Activated CD4-positive, CD25-positive, alpha-beta regulatory T cell treated with anti-CD3 and anti-CD28 coated beads, Interleukin-2, amount 50 U/mL, for 24 hours (primary cell): ENCODE measurements around the gene FTO.
"Not testable (repeated sequence)": the region's sequence is repeated elsewhere in the genome, so short reads cannot be mapped to it uniquely, and the experiment has no call there.

Experiments used
- ATAC-seq, 2 donors: fragments of 150-1000 bp; cut with Tn5 transposase; one replicate each; pipeline ENCODE4 v1.10.0; 2021; ENCODE audit warnings: mild to moderate bottlenecking in 1 of 2, moderate library complexity in 1 of 2

The FTO gene

DNA sequence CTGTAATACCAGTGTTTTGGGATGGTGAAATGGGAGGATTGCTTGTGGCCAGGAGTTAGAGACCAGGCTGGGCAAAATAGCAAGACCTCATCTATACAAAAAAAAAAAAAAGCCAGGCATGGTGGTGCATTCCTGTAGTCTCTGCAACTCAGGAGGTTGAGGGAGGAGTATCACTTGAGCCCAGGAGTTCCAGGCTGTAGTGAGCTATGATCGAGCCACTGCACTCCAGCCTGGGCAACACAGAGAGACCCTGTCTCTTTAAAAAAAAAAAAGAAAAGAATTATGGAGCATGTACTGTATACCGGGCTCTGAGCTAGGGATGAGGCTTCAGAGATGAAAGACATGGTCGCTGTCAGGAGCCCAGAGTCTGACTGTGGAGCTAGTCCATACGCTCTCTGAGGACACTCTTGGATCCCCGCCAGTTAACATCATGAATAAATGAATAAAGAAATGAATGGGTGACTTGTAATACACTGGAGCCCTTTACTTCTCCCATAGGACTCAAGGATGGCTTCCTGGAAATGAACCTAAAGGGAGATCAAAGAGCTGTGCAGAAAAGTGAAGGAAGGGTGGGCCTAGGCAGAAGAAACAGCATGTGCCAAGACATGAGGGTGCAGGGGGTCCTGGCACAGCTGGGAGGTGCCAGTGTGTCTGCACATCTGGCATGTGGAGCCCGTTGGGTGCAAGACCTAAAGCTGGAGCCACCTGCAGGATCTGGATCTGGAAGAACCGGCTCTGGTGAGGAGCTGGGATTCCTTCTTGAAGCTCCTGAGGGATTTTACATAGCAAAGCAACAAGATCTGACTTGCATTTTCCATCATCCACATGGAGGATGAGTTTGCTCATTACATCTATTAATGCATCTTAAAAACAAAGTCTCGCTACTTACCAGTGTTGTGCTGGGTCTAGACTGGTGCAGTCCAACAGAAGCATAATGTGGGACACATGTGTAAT, 462.2 kb downstream of the FTO start:
- ATAC-seq, result no peak

DNA sequence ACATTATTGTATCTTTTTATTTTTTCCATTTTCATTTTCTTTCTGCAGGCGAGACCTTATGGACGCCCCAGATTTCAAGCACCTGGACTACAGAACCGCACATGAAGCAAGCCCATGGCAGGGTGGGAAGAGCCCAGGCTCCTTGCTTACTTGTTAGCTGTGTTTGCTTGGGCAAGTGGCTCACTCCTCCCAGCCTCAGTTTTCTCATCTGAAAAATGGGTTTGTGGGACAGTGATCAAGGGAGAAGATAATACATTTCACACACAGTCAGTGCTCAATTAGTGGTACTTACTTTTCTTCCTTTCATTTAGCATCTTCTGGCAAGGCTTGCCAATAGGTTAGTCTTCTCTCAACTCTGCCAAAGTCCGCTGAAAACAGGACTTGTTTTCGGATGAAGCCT, 465.2 kb downstream of the FTO start:
- ATAC-seq, result no peak

DNA sequence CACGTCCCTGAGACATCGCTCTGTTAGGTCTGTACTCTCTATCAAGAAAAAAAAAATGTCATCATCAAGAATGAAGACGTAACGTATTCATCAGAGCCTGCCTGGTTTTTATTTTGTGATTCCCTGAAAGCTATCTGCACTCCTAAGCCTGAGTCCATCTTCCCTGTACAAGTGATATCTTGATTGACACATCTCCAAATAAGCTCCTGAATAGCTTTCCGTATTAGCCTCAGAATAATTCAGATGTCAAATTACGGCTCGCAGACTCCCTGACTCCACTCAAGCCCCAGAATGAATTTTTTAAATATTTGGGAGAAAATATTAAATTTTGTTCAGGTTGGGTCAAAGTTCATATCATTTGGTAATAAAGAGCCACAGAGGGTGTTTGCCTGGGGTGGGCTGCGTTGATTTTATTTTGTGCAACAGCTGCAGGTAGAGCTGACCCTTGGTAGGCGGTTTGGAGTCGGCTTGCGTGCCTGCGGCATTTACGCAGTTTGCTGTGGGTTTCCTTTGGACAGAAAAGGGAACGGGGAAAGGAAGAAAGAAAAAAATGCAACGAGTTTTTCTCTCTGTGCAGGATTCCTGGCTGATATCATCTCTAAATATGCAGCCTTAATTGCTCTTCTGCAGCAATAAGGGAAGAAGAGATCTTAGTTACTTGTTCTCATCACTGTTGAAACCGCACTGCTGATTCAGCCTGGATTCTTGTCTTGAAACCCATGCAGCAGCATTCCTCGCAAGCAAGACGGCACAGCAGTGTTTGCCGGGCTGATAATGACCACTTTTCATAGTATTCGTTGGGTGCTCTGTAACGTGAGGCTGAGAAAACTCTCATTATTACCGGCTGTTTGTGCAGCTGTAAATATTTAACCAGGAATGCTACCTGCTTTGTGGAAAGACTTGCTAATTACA, 467.9 kb downstream of the FTO start:
- ATAC-seq, result no peak

DNA sequence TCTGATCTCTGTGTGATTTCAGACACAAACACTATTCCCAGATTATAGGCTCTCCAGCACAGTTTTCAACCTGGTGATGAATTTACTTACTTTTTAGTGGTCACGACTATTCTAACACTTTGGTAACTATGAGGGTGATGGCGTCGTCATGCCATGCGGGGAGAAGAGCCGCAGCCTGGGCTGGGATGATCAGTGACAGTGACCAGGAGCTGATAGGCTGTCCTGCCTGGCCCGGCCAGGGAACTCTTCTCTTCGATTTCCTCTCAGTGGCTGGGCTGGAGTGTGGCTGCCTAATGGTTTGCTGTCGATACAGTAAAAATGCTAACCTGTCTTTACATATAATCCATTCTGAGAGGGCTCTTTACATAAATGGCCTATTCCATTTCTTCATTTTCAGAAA, 469.5 kb downstream of the FTO start:
- ATAC-seq, result no peak

DNA sequence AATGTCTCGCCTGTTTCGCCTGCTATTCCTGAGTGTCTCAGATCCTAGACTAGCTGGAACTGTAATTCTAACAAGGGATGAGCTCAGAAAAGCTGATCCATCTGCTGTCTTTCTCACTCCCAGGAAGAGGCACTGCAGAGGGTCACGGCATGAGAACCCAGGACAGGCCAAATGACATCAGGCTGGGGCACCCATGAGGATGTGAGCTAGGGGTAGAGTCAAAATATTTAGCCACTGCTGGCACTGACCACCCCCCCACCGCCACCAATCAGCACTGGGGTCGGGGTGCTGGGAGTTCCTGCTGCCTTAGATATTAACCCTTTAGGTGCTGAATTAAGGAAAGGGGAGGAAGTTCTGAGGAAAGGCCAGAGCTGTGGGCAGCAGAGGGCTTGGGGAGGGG, 470.2 kb downstream of the FTO start:
- no peak for ATAC-seq

DNA sequence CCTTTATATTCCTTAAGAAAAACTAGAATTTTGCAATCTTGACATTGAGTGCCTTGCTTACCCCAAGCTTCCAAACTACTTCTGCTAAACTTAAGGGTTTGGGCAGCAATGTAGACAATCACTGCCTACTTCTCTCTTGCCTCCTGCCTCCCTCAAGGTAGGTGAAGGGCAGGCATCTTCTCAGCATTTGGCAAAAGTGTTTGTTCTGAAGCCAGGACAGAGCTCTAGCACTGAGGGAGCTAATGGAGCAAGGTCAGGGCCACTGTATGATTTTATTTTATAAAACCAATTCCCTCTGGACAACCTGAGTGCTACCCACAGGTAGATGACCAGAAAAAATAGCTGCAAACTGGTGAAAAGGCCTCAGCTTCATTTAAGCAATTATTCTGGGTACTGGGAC, 470.8 kb downstream of the FTO start:
- ATAC-seq, result no peak

DNA sequence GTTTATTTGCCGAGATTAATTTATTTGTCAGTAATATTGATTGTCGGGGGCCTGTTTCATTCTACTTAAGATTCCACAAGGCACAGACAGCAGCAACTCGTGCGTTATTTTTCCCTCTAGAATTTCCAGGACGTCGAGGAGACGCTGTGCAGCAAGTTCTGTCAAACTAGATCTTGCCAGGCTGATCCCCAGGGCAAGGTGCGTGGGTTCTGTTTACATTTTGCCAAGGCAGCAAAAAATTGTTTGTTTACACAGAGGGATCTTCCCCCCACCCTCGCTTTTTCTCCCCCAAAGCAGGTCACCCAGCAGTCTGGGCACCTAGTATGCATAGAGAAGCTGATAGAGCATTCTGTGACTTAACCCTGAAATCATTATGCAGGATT, 471.2 kb downstream of the FTO start:
- no peak for ATAC-seq

DNA sequence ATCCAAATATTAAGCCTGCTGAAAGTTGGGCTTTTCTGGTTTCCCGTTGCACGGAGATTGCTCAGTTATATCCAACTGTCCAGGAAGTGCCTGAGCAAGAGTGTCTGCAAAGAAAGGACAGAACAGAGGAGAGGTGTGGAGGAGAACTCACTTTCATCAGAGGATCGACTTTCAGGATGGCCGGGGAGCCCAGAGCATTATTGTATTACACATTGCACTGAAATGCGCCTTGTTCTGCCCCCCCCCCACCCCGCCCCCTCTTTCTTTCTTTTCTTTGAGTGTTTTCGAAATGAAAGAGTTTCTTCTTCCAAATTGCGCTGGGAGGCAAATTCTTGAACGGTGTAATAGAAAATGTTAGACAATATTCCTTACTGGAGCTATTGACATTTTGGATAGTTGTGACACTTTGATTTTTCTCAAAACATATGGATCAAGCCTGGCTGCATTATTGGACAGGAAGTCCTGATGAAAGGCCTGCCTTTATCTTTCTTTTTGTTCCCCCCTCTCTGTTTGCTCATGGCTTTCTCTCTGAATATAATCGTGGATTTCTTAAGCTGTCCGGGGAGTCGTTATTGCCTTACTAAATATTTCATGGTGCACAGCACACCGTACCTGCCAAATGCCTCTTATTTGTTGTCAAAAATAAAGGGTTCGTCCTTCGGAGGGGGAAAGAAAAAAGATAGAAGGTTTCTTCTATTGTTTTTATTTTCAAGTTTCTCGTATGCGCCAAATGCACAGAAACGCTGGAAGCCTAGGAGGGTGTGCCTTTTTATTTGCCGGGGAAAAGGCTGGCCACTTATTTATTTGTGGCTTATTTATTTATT, 471.8 kb downstream of the FTO start:
- ATAC-seq, result no peak

DNA sequence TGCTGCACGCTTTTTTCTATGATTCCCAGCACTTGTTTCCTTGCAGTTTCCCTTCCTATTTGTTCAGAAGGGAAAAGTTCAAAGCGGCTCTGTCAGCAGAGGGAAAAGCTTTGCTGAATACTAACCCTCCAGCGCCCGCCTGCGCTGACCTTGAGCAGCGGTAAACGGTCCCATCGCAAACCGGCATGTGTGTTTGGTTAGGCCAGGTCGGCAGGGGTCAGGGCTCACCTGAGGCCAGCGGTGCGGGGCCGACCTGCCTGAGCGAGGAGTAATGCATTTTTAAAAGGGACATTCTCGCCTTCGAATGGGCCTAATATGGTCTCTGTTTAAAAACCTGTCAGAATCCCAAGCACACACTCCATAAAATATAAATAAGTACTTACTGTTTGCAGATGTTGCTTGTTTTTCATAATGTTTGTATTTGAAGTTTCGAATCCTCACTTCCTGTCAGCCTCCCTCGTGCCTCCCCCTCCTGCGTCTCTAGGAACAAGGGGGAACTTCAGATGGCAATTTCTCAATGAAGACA, 472.5 kb downstream of the FTO start:
- ATAC-seq, result no peak

DNA sequence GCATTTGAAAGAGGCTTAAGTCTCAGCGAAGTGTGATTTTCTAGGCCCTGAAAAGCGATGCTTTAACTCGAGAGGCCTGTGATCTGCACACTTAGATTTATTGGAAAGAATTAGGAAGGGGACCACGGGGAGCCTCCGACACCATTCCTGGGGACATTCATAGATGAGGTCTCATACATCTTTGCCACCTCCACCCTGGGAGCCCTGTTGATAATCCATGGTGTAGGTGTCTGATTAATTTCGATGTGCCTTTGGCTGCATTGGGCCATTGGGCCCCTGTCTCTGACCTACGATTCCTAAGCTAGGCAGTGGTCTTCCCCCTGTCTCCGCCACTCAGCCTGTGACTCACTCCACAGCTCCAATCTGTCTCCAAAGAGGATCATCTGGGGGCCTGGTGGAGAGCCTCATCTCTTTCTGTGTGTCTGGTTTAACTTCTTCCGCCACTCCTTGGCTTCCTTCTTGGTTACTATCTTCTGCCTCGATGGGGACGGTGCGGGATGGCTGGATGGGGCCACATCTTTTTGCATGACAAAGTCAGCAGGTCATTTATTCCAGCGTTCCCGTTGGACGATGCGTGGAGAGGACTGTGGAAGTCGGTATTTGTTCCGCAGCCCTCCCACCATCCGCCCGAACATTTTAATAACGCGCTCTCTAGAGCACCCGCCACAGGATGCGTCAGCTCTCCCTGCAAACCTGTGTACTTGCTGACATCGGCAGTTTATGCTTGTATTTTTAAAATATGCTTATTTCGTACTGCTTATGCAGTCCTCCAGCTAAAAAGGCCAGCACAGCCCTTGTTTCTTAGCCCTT, 473.3 kb downstream of the FTO start:
- no peak for ATAC-seq

DNA sequence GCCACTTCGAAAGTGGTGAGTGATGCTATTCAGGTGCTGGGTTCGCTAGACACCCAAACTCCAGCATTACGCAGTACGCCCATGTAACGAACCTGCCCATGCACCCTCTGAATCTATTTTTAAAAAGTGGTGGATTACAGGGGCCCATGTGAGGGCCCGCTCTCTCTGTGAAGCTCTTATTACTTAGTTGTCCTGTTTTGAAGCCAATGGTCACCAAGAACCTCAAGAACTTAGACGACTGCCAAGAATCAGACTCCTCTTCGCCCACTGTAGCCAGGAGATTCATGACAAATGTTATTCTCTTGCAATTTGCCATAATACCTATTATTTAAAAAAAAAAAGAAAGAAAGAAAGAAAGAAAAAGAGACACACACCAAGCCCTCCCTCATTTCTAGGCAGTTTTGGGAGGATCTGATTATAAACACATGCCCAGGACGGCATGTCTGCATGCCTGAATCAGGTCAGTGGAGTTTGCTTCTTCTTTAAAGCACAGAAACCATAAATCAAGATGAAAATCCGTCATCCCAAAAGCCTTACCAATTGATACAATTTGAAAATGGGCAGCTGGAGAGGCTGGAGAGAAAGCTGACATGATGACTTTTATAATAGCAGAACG, 474.0 kb downstream of the FTO start:
- ATAC-seq, result no peak

DNA sequence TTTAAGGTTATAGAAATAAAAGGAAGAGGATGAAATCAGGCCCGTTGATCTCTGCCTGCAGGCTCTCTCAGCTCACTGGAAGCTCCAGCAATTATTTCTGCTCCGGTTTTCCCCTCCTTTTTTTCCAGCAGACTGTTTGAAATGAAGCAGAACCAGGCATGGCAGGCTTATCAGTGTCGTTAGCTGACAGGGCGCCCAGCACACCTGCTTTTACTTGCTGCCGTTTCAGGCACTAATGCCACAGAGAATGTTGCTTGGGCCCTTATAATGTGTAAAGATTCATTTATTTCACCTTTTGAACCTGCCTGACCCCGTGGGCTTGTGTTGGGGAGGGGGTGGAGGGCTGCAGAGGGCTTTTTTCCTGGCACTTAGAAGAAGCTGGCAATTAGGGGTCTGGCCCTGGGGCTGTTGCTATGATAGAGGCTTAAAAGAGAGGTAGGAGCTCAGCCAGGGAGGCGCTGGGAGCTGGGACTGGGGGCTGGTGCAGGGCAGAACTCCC, 474.6 kb downstream of the FTO start:
- ATAC-seq, result no peak

DNA sequence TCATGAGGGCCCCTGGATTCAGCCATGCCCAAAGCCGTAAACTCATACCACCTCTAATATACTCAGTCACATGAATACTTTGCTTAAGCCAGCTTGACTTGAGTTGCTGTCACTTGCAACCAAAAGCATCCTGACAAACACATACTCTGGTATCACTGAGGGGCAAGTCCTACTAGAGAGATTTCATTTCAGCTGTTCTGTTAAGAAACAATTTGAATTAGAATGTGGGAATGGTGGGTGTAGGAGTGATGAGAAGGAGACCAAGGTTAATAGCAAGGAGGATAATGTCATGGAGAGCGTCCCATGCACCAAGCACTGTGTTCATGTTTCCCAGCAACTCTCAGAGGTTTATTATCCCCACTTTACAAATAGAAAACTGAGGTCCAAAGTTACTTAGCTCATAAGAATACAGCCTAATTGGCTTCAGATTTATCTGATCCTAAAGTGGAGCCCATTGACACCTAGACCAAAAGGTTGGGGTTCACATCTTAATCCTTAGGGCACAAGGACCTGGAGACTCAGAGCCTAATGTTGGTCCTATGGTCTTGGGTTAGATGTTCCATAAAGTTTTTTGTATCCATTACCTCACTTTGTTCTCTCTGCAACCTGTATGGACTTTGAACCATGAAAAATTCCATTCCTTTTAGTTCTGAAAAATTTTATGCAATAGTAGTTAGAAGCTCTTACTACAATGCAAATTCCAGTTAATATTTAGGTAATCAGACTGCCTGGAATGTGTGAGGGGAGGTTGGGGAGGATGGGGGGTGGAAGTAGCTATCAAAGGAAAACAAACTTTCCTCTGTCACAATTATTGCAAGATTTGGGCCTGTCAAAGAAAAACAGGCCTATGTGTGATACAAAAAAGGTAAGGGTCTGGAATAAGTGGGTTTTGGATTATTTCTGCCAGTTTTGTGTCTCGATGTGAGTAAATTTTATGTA, 476.7 kb downstream of the FTO start:
- no peak for ATAC-seq

DNA sequence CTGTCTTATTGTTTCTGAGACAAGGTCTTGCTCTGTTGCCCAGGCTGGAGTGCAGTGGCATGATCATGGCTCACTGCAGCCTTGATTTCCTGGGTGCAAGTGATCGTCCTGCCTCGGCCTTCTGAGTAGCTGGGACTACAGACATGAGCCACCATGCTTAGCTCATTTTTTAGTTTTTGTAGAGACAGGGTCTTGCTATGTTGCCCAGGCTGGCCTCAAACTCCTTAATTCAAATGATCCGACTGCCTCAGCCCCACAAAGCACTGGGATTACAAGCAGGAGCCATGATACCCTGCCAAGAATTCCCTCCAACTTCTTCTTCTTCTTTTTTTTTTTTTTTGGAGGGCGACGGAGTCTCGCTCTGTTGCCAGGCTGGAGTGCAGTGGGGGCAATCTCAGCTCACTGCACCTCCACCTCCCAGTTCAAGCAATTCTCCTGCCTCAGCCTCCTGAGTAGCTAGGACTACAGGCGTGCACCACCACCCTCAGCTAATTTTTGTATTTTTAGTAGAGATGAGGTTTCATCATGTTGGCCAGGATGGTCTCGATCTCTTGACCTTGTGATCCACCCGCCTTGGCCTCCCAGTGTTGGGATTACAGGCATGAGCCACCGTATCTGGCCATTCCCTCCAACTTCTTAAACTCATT, 477.9 kb downstream of the FTO start:
- not testable (repeated sequence) for ATAC-seq

DNA sequence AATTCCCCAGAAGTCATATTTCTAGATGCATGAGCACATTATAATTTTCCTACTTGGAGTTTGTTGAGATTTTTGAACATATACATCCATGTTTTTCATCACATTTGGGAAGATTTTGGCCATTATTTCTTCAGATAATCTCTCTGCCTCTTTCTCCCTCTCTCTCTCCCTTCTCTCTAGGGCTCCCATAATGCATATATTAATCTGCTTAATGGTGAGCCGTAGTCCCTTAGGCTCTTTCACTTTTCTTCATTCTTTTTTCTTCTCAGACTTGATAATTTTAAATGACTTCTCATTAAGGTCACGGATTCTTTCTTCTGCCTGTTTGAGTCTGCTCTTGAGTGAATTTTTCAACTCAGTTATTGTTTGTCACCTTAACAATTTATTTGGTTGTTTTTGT, 481.1 kb downstream of the FTO start:
- ATAC-seq, result no peak

DNA sequence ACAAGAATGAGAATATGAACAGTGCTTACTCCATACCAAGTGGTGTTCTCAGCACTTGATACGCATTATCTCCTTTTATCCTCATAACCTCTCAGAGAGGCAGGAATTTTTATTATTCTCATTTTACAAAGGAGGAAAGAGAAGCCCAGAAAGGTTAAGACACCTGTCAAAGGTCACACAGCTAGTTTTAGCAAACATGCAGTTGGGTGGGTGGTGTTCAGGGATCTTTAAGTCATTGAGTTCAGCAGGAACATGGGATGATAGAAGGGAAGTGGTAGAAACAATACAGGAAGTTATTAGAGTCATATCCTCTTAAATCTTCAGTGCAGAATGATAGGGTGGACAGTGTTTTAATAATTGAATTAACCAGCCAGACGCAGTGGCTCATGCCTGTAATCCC, 487.2 kb downstream of the FTO start:
- ATAC-seq, result no peak

DNA sequence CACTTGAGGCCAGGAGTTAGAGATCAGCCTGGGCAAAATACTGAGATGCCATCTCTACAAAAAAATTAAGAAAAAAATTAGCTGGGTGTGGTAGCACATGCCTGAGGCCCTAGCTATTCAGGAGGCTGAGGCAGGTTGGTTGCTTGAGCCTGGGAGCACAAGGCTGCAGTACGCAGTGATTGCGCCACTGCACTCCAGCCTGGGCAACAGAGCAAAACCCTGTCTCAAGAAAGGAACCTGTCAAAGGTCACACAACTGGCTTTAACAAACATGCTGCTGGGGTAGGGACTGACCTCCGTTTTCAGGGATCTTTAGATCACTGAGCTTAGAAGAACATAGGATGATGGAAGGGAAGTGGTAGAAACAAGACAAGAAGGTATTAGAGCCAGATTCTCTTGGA, 487.6 kb downstream of the FTO start:
- no peak for ATAC-seq

DNA sequence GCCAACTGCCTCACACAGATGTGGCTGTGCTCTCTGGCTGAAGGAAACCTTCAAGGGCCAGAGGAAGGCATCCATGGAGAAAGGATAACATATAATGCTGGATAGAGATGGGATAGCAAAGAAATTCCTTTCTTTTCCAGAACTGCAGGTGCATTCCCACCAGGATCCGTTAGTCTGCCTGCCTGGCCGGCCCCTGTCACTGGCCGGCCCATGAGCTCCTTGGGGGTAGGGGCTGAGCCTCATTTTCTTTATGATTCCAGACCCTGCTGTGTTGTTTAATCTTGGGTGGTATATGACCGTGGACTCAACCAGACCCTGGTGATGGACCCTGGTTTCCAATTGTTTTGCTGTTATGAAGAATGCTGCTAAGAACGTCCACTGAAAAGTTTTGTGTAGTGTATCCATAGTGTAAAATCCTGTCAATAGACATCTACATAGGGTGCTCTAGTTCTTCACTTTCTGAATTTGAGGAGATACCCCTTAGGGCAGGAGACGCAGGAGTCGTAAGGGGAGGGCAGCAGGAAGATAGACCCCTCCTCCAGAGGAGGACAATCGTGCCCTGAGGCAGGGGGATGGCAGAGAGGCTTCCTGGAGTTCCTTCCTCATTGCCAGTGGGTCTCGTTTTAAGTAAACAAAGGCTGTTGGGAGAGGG, 489.2 kb downstream of the FTO start:
- no peak for ATAC-seq
